NCI-H2227 (cell line): Measurements from ENCODE around the gene HTATSF1.
A peak's percentile ranks its signal among the peaks of the same experiment; 100 is the strongest.

Source experiments
- DNase-seq: peaks from one replicate; lab custom pipeline; 2025; ENCODE audit not compliant: unreplicated experiment; lab: John Stamatoyannopoulos, UW

The HTATSF1 gene

GRCh38 chrX:136497556-136498052 is at the start of gene HTATSF1:
Gene HTATSF1, plus strand, starts transcription at chrX:136497592. Its CDS starts 93 bp downstream, at chrX:136497685.
- DNase-seq: no peak

DNA sequence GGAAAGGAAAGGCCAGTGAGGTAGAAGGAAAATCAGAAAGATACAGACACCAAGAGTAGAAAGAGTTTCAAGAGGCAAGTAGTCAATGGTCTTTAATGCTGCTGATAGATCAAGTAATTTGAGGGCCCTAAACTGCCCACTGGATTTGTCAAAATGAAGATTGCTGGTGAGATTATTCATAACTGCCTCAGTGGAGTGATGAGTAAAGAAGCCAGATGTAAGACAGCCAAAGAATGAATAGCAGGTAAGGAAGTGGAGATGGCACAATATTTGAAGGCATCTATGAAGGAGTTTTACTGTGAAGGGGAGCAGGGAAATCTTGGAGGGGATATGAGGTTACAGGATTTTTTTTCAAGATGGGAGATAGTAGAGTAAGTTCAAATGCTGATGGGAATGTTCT is 49.4 kb upstream of the HTATSF1 start:
- DNase-seq: no peak

DNA sequence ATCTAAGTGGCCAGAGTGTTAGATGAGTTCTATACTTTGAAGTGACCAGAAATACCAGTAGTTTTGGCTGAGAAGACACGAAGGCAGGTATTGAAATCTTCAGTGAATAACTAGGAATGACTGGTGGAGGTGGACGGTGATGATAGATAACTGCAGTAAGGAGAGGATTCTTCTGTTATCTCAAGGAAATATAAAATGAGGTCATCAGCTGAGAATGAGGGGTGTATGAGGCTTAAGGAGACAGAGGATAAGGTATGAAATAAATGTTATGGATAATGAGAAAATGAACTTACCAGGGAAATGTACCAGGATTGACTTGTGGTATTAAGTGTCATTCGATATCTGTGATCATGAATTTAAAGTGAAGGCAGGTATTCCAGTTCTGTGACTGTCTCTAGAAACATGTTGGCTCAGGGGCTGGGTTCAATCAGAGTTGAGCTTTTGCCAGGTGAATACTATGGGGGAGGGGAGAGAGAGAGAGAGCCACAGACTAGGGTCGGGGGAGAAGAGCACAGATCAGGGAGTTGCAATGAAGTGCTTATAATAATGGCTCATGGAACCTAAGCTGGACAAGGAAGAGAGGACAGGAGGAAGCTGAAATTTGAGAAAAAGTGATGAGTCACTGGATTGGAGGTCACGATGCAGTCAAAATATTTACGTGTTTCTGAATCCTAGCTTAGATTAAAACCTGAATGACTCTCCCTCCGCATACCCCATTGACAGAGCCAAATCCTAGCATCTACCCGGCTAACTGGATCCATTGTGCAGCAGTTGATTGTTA is 47.2 kb upstream of the HTATSF1 start:
- DNase-seq: no peak

GRCh38 chrX:136452614-136453013 is 44.8 kb upstream of the HTATSF1 start:
- DNase-seq: peak; percentile 16

DNA sequence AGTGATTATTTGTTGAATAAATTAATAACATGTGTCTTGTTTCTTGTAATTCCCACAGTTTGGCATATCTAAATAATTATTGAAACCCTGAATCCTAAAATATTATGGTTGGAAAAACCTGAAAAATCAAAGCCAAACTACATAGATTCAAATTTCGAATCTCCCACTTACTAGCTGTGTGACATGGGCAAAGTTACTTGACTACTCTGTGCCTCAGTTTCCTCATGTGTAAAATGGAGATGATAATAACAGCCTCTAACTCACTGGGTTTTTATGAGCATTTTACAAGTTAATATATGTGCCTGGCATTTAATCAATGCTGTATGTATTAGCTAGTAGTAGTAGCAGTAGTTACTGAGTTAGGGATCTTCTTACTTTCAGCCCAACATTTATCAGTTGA is 44.3 kb upstream of the HTATSF1 start:
- no peak for DNase-seq

GRCh38 chrX:136453771-136454170 is 43.6 kb upstream of the HTATSF1 start:
- no peak for DNase-seq

- DNase-seq: no peak
These were observed 41.3 kb upstream of the HTATSF1 start for GRCh38 chrX:136456133-136456532.

- DNase-seq: peak; percentile 66
These were observed 40.0 kb upstream of the HTATSF1 start for GRCh38 chrX:136457303-136457917.

GRCh38 chrX:136464589-136464988 is 32.8 kb upstream of the HTATSF1 start:
- no peak for DNase-seq

- DNase-seq: no peak
These were observed 30.1 kb upstream of the HTATSF1 start for GRCh38 chrX:136467303-136467702.

DNA sequence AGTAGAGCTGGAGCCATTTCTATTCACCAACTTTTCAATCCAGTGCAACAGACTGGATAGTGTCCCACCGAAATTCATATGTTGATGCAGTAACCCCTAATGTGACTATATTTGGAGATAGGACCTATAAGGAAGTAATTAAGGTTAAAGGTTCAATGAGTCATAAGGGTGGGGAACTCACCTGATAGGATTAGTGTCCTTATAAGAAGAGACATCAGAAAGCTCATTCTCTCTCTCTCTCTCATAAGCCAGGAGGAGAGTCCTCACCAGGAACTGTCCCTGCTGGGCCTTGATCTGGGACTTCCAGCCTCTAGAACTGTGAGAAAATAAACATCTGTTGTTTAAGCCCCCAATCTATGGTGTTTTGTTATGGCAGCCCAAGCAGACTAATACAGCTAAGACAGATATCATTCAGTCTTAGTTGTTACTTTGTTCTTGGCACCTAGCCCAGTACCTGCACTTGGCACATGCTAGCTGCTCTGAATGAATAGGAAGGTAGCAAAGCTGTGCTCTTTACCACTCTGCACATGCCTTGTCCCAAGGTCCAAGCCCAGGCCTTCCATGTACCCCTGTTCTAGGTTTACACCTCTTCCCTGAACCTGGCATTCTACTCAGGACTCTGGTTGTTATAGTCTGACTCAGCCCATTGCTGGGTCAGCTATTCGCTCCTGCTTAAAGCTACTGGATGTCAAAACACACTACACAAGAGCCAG is 28.8 kb upstream of the HTATSF1 start:
- no peak for DNase-seq

- DNase-seq: no peak
These were observed 23.7 kb upstream of the HTATSF1 start for GRCh38 chrX:136473663-136474062.

DNA sequence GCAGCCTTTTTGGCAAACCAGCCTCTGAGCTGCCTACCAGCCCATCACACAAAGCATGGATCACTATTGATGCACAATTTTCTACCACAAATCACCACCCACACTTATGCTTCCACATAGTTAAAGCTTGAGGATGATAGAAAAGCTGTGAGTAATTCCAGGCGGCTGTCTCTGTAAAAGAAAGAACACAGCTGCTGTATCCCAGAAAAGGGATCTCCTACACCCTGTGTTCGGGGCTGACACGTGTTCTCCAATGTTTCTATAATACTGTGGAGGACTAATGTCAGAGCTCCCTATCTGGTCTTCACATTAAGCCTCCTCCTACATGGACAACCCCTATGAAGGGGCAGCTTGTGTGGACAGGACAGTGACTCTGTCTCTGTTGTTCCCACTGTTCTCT is 22.2 kb upstream of the HTATSF1 start:
- DNase-seq: no peak

DNA sequence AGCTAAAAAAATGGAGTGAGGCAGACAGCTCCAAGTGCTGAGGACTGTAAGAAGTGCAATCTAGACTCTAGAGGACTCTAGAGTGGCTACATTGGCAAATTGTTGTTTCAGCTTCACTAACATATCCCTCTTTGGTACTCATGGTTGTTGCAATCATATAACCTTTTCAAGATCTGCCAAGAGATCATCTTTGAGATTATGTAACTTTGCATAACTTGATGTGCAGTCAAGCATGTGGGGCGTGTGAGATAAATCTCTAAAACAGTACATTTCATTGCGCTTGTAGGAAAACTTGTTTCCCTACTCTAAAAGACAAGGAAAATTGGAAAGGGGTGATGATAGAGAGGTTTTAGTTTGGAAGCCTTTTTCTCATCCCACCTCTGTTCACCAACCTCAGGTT is 20.9 kb upstream of the HTATSF1 start:
- no peak for DNase-seq

DNA sequence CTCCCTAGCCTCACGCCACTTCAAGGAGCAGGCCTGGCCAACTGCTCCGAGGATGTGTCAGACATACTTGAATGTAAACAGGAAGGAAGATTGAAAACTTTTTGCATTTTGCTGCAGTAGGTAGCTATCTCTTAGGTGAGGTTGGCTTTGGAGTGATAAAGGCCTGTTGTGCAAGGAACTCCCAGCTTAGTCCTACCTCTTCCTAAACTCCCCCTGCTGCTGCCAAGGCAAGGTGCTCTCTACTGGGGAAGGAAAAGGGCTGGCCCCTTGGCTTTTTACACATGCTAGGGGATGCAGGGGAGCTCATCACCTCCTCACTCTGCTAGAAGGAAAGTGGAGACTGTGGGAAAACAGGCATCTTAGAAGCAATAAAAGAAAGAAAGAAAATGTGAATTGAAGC is 20.4 kb upstream of the HTATSF1 start:
- no peak for DNase-seq

- DNase-seq: no peak
These were observed 17.0 kb upstream of the HTATSF1 start for GRCh38 chrX:136480383-136480782.

DNA sequence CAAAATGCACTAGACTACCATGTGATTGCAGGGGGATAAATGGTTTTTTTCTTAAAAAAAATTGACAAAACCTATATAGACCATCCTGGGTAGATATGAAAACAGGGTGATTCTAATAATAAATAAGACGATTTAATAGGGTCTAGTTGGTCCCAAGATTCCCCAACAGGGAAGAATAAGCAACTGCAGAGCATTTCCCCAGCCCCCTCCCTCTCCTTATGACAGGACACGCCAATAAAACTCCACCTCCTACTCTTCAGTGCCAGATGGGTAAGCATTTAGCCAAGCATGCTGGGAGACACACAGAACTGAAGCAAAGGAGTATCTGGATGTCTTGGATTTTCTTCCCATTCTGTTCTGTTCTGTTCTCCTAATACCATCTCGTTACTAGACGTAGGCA is 9.7 kb upstream of the HTATSF1 start, which contains the start of gene BRS3:
BRS3 (plus strand) TSS at position 301 of the 400 bp plus-strand sequence. CDS start 168 bp downstream, outside the sequence.
- no peak for DNase-seq

GRCh38 chrX:136488706-136489105 is 8.7 kb upstream of the HTATSF1 start:
- no peak for DNase-seq

DNA sequence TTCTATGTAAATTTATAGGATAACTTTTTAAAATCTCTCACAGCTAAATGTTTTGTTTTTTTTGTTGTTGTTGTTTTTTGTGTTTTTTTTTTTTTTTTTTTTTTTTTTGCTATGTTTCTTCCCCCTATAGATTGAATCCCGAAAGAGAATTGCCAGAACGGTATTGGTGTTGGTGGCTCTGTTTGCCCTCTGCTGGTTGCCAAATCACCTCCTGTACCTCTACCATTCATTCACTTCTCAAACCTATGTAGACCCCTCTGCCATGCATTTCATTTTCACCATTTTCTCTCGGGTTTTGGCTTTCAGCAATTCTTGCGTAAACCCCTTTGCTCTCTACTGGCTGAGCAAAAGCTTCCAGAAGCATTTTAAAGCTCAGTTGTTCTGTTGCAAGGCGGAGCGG is 5.6 kb upstream of the HTATSF1 start:
- no peak for DNase-seq

- DNase-seq: no peak
These were observed 4.4 kb upstream of the HTATSF1 start for GRCh38 chrX:136493011-136493410.

DNA sequence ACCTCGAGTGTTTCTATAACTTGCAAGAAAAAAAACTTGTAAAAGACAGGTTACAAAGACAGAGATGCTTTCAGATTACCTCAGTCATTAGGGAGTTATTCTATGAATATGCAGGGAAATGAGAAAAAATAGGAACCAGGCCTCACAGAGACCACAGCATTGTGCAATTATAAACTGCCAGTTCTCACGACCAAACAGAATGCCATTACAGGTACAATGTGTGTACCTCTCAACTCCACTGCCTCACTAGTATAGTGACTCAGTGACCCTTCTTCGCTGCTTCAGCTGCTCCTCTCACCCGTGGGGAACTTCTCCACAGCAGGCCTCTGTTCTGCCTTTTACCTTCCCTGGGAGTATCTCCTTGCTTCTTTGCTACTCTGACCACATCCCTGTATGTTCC is 2.3 kb upstream of the HTATSF1 start:
- no peak for DNase-seq
